ENCODE measurements around the gene TC2N.
"Not testable (repeated sequence)": the region's sequence is repeated elsewhere in the genome, so short reads cannot be mapped to it uniquely, and the experiment has no call there.

The TC2N gene

GRCh38 chr14:91754819-91755218, 112.5 kb downstream of the TC2N start:
- no peak for DNase-seq (ENCODE audit: low spot score)

DNA sequence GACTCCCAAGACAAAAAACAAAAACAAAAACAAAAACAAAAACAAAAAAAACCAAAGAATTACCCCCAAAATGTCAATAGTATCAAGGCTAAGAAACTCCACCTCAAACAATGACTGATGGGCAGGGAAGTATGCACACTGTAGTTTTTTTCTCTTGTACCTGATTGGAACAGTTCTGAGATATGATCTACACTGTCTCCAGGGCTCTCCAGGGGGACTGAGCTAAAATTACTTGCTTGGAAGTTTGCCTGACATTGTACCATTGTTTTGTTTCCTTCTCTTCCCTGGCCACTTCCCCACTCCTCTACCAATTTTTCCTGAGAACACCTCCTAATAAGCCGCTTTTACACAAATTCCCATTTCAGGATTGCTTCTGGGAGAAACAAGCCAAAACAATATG, 113.2 kb downstream of the TC2N start:
- no peak for DNase-seq (ENCODE audit: low spot score)

DNA sequence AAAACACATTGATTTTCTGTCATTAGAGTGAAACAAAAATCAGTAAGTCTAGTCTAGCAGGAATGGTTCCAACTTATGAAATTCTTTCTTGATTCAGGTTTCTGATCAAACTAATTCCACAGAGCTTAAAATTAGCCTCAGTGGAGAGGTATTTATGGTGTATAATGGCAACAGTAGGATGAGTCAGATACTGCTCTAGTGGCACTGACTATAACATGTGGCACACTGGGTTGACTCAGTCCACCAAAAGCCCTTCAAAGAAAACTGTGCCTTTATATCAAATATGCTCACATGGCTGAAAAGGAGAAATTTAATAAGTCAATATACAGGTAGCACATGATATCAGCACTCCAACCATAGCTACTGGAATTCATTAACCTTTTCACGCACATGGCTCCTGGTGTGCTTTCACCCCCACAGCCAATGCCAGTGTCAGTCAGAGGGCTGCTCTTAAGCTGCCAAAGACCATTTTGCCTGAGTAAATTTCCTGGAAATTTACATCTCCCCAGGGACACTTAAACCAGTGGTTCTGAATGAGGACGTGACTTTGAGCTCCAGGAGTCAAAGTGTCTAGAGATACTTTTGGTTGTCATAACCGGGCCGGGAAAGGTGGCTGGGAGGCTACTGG, 113.7 kb downstream of the TC2N start:
- DNase-seq (ENCODE audit: low spot score): no peak

DNA sequence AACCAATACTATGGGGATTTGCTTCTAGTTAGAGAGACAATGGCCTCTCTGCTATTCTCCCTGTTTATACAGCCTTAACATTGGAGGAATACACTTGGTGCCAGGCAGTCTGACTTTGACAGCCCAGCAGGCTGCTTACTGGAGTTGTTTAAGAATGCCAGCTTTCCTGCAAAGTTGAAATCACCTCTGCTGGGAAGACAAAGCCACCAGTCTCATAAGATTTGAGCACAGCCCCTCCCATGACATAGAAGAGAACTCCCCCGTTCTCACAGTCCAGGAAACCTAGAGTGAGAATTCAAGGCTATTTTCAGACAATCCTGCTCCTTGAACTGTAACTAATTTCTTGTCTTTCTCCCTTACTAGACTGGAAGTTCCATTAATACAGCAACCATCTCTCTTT, 114.4 kb downstream of the TC2N start:
- DNase-seq (ENCODE audit: low spot score): no peak

DNA sequence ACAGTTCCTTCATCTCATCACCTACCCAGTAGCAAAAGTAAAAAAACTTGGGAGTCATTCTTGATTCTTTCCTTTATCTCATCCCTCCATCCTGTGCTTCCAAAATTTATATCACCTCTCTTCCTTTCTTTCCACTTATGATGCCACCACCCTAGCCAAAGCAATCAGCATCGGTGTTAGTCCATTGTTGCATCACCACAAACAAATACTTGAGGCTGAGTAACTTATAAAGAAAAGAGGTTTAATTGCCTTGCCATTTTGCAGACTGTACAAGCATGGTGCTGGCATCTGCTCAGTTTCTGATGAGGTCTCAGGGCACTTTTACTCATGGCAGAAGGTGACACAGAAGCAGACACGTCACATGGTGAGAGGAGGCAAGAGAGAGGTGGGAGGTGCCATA, 115.6 kb downstream of the TC2N start:
- no peak for DNase-seq (ENCODE audit: low spot score)

DNA sequence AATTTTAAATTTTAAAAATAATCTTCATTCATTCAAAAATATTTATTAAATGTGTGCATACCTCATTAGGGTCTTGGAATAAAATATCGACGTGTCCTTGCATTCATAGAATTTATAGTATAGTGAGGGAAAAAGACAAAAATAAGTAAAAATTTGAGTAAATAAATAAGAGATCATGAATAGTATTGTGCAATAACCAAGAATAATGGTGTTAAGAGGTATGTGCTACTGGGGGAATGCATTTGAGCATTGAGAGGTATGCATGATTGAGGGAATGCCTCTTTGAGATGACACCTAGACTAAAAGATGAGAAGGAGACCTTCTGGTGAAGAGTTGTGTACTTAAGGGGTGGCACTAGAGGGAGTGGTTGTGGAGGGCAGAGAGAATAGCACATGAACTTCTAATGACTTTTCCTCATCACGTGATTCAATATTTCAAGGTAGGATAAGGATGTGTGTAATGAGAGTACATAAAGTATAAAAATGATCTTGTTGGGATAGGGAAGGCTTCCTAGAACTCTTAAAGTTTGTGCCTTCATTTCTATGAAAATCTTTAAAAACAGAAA, 116.6 kb downstream of the TC2N start:
- DNase-seq (ENCODE audit: low spot score): no peak

- DNase-seq (ENCODE audit: low spot score): no peak
Observed at GRCh38 chr14:91749868-91750267, 117.5 kb downstream of the TC2N start.

- no peak for DNase-seq (ENCODE audit: low spot score)
Observed at GRCh38 chr14:91748049-91748448, 119.3 kb downstream of the TC2N start.

DNA sequence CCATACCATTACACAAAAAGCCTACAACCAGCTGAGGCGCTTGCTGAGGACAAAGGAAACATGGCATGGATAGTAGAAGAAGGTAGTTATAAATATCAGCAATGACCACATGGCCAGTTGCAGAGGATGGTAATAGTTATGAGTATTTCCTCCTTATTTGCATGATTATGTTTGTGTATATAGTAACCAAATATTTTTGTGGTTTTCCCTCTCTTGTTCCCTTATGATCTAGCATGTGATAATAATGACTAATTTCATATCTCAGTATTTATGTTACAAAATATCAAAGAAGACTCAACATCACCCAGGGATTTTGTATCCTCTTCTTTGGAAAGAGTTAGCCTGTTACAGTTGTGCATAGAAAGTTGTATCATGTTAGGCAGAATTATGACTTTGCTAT, 122.0 kb downstream of the TC2N start:
- no peak for DNase-seq (ENCODE audit: low spot score)

DNA sequence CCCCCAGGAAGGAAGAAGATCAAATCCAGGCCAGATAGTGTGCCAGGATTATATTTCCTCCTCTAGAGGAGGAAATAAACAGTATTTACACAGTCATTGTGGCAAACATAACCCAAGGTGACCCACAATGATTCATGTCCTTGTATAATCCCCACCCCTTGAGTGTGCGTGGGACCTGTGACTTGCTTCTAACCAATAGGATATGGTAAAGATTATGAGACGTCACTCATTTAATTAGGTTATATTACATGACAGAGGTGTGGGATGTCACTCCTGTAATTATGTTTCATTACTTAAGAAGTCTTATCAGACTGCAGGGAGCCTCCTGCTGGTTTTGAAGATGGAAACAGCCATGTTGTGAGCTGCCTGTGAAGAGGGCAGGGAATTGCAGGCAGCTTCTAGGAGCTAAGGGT, 123.3 kb downstream of the TC2N start:
- no peak for DNase-seq (ENCODE audit: low spot score)

DNA sequence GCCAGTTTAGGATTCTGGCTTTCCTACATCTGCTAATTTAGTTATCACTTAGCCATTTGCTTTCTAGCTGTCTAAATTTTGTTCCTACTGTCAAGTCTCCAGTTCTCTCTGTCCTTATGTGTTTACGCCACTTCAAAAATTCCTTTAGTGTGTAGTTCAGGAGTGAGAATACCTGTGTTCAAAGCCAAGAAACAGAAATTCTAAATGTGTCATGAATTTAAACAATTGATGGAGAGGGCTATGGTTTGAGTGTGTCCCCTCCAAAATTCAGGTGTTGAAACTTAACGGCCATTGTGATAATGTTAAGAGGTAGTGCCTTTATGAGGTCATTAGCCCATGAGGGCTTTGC, 124.1 kb downstream of the TC2N start:
- DNase-seq (ENCODE audit: low spot score): no peak

GRCh38 chr14:91742621-91743304, 124.6 kb downstream of the TC2N start:
- no peak for DNase-seq (ENCODE audit: low spot score)

DNA sequence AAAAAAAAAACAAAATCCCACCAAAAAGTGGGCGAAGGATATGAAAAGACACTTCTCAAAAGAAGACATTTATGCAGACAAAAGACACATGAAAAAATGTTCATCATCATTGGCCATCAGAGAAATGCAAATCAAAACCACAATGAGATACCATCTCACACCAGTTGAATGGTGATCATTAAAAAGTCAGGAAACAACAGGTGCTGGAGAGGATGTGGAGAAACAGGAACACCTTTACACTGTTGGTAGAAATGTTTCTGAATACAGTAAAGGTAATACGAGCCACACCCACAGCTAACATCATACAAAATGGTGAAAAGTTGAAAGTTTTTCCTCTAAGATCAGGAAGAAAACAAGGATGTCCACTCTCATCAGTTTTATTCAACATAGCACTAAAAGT, 127.5 kb downstream of the TC2N start:
- not testable (repeated sequence) for DNase-seq (ENCODE audit: low spot score)

- DNase-seq (ENCODE audit: low spot score): no peak
Observed at GRCh38 chr14:91737619-91738018, 129.7 kb downstream of the TC2N start.

GRCh38 chr14:91732859-91733477, 134.4 kb downstream of the TC2N start:
- no peak for DNase-seq (ENCODE audit: low spot score)

- DNase-seq (ENCODE audit: low spot score): no peak
Observed at GRCh38 chr14:91732439-91732838, 134.9 kb downstream of the TC2N start.

GRCh38 chr14:91731986-91732385, 135.3 kb downstream of the TC2N start, which contains the start of gene CATSPERB:
Gene CATSPERB, minus strand, starts transcription at chr14:91732086. Its CDS starts 2,607 bp downstream, at chr14:91729479.
- DNase-seq (ENCODE audit: low spot score): no peak

DNA sequence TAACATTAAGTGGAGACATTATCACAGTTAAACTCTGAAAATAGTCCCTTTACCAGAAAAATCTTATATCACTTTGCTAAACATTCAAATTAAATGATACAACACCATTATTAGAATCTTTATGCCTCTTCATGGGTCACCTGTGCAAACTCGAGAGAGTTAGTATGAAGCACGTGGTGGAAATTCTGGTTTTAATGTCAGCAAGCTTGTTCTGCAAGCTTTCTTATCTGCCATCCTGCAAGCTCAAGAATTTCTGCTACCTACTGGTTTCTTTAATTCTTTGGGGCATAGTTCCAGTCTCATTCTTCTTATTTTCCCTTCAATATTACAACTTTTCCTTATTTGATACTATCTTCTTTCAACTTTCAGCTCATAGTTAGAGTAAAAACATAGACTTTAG, 136.3 kb downstream of the TC2N start:
- no peak for DNase-seq (ENCODE audit: low spot score)

GRCh38 chr14:91729756-91730155, 137.6 kb downstream of the TC2N start:
- DNase-seq (ENCODE audit: low spot score): no peak
